Tibial nerve (tissue), 4 donors: ENCODE measurements around the gene HAPSTR1.

Source experiments
- EP300 ChIP-seq, 2 donors: sonication (generic); formaldehyde crosslinking; IDR thresholded peaks; one replicate each; pipeline ENCODE4 v1.6.1; 2017; ENCODE audit warnings: antibody characterized with exemption in 2 of 2, mild to moderate bottlenecking in 1 of 2
- TF ChIP-seq, protein P1 (sequence below), 5 experiments: fragments of 200-600 bp in 3 of 5; fragments of 450-650 bp in 2 of 5; sonication (generic) in 3 of 5; IDR thresholded peaks; one replicate each; pipeline ENCODE4 v1.5.1; 2016 to 2019; ENCODE audit warnings: antibody characterized with exemption in 5 of 5, mild to moderate bottlenecking in 3 of 5, moderate library complexity in 2 of 5

DNA sequence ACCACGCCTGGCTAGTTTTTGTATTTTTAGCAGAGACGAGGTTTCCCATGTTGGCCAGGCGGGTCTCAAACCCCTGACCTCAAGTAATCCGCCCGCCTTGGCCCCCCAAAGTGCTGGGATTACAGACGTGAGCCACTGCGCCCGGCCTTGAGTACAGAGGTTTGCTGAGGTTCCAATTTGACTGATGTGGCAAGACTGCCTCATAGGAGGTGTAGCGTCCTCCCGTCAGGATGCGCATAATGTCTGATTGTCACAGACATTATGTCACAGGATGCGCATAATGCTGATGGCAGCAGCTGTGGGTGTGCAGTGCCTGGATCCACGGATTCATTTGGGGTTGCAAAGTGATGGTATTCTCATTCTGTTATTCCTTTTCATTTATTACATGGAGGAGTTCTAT lies 45.2 kb downstream of the HAPSTR1 start:
- TF ChIP-seq, protein P1, sequence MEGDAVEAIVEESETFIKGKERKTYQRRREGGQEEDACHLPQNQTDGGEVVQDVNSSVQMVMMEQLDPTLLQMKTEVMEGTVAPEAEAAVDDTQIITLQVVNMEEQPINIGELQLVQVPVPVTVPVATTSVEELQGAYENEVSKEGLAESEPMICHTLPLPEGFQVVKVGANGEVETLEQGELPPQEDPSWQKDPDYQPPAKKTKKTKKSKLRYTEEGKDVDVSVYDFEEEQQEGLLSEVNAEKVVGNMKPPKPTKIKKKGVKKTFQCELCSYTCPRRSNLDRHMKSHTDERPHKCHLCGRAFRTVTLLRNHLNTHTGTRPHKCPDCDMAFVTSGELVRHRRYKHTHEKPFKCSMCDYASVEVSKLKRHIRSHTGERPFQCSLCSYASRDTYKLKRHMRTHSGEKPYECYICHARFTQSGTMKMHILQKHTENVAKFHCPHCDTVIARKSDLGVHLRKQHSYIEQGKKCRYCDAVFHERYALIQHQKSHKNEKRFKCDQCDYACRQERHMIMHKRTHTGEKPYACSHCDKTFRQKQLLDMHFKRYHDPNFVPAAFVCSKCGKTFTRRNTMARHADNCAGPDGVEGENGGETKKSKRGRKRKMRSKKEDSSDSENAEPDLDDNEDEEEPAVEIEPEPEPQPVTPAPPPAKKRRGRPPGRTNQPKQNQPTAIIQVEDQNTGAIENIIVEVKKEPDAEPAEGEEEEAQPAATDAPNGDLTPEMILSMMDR (IDR thresholded peaks at IDR 0.05): no peak
- no peak for TF ChIP-seq EP300 (IDR thresholded peaks at IDR 0.05)
